Thyroid gland (tissue), 4 donors: ENCODE results near the gene EPM2AIP1. TPM values are rescaled to one million over a fixed set of nuclear protein-coding genes. Genes with fewer than 3 reads are reported as not detected.

ENCODE experiments used
- DNase-seq, 2 donors: peaks; one replicate each; pipeline ENCODE4 v3.0.0-alpha.2; 2019
- H3K27ac ChIP-seq, 3 donors: fragments of 200-600 bp; sonication (generic); 1 replicate in 2 of 3; 2 replicates in 1 of 3; pipeline ENCODE4 v1.5.1; 2016 to 2019; ENCODE audit warnings: mild to moderate bottlenecking in 1 of 3, moderate library complexity in 1 of 3
- H3K27me3 ChIP-seq: fragments of 200-600 bp; sonication (generic); one replicate; pipeline ENCODE4 v1.5.1; 2019
- H3K36me3 ChIP-seq, 2 donors: fragments of 200-600 bp; sonication (generic); one replicate each; pipeline ENCODE4 v1.5.1; 2016 to 2019
- H3K4me1 ChIP-seq, 2 donors: fragments of 200-600 bp; sonication (generic); one replicate each; pipeline ENCODE4 v1.5.1; 2017 to 2019
- H3K4me3 ChIP-seq, 3 donors: fragments of 200-600 bp; sonication (generic); replicated peaks in 1 of 3; 1 replicate in 2 of 3; 2 replicates in 1 of 3; pipeline ENCODE4 v1.5.1; 2016; ENCODE audit warnings: mild to moderate bottlenecking in 1 of 3
- H3K9me3 ChIP-seq: fragments of 200-600 bp; sonication (generic); one replicate; pipeline ENCODE4 v1.5.1; 2017
- CTCF ChIP-seq, 6 experiments: fragments of 200-600 bp in 3 of 6; fragments of 450-650 bp in 3 of 6; sonication (generic) in 3 of 6; IDR thresholded peaks; one replicate each; pipeline ENCODE4 v1.5.1; 2016 to 2019; ENCODE audit warnings: antibody characterized with exemption in 6 of 6, mild to moderate bottlenecking in 2 of 6, inconsistent platforms in 1 of 6, moderate library complexity in 1 of 6
- POLR2A ChIP-seq, 2 donors: fragments of 450-650 bp; IDR thresholded peaks; one replicate each; pipeline ENCODE4 v1.6.1; 2017; ENCODE audit warnings: antibody characterized with exemption in 2 of 2, mild to moderate bottlenecking in 2 of 2, moderate library complexity in 1 of 2
- WGBS, 2 donors: methylation state at CpG; one replicate each; pipeline ENCODE4 v1.1.5; 2017; 5-methylcytosine and 5-hydroxymethylcytosine counted together
- intact Hi-C: fragments of 100-400 bp; cut with DNase I; formaldehyde crosslinking; loops from one replicate; pipeline ENCODE4 v1.15.1; 2023
- total RNA-seq, 4 donors: library from RNA; depleted of rRNA; stranded (reverse); fragments of >200 nt; gene quantifications; one replicate each; pipeline ENCODE4 v1.2.3, GENCODE V29; 2016

EPM2AIP1 gene
- total RNA-seq, 4 donors from 2014 or later = 25.3 to 48.0 (median 35.0) TPM

- Histone ChIP-seq H3K4me3 (no peak overlapping the region), H3K4me1 (no peaks in the 10 kb centered on the region), H3K36me3 (peaks cover 36 to 52% of the 10 kb centered on the region in 2 donors), H3K27ac (no peak overlapping the region), H3K27me3 (no peaks in the 10 kb centered on the region), H3K9me3 (no peaks in the 10 kb centered on the region)
- no peak for DNase-seq
- intact Hi-C loops = no loop called here
- 92 to 100% methylated on average over 2 of the region's 2 CpGs for whole genome bisulfite sequencing, 2 donors
- no peak for TF ChIP-seq POLR2A (IDR thresholded peaks at IDR 0.05)
- no peak for TF ChIP-seq CTCF (IDR thresholded peaks at IDR 0.05)
Measured at GRCh38 chr3:37014620-37015019, 21.7 kb upstream of the EPM2AIP1 start.

GRCh38 chr3:36993326-36994283, 674 bp upstream of the EPM2AIP1 start, which contains the start of gene MLH1:
Gene MLH1, plus strand, starts transcription at chr3:36993518. Its CDS starts 30 bp downstream, at chr3:36993548.
- peaks cover 35 to 42% of the 10 kb centered on the region in 2 donors for H3K4me1 ChIP-seq
- H3K4me3 ChIP-seq = peak within 1 kb of the TSS; percentile 68 to 90 (median 70)
- peak within 1 kb of the TSS; percentile 95 to 99 (median 96) for H3K27ac ChIP-seq
- peak; percentile 94 for DNase-seq
- intact Hi-C loops = no loop called here
- H3K27me3 ChIP-seq = no peaks in the 10 kb centered on the region
- no peaks in the 10 kb centered on the region for H3K9me3 ChIP-seq
- no peak for TF ChIP-seq CTCF (IDR thresholded peaks at IDR 0.05)
- peak in 1 of 2 donors; percentile 90 for TF ChIP-seq POLR2A (IDR thresholded peaks at IDR 0.05)
- H3K36me3 ChIP-seq = peaks cover 10 to 11% of the 10 kb centered on the region in 2 donors
- 2 to 3% methylated on average over 33 to 42 of the region's 47 CpGs for WGBS, 2 donors

GRCh38 chr3:36991923-36992805, 767 bp downstream of the EPM2AIP1 start:
- TF ChIP-seq POLR2A (IDR thresholded peaks at IDR 0.05) (no peak), CTCF (IDR thresholded peaks at IDR 0.05) (no peak)
- DNase-seq = peak in 1 of 2 donors; percentile 7
- WGBS, 2 donors = 12 to 15% methylated on average over 16 to 17 of the region's 24 CpGs
- Histone ChIP-seq H3K27me3 (no peaks in the 10 kb centered on the region), H3K9me3 (no peaks in the 10 kb centered on the region), H3K36me3 (peaks cover 4 to 5% of the 10 kb centered on the region in 2 donors), H3K27ac (peak overlapping the region; percentile 95 to 99 (median 96)), H3K4me1 (peaks cover 42 to 51% of the 10 kb centered on the region in 2 donors), H3K4me3 (peak overlapping the region; percentile 68 to 90 (median 70))
- intact Hi-C loops = no loop called here

GRCh38 chr3:36991147-36991546, 1.8 kb downstream of the EPM2AIP1 start:
- no peak for DNase-seq
- Histone ChIP-seq H3K36me3 (peaks cover 3 to 7% of the 10 kb centered on the region in 2 donors), H3K27ac (peak overlapping the region in 1 of 3 donors; percentile 99), H3K27me3 (no peaks in the 10 kb centered on the region), H3K4me1 (peaks cover 42 to 51% of the 10 kb centered on the region in 2 donors), H3K4me3 (peak overlapping the region in 1 of 3 donors; percentile 68), H3K9me3 (no peaks in the 10 kb centered on the region)
- intact Hi-C loops = no loop called here
- TF ChIP-seq CTCF (IDR thresholded peaks at IDR 0.05) = no peak
- no peak for TF ChIP-seq POLR2A (IDR thresholded peaks at IDR 0.05)
- 77 to 84% methylated on average over 3 of the region's 3 CpGs for WGBS, 2 donors
